Central memory CD4-positive, alpha-beta T cell (primary cell): ENCODE measurements around the gene OR52N2.

Experiments used
- DNase-seq: peaks from one replicate; pipeline ENCODE4 v3.0.0; 2022
- total RNA-seq, 3 experiments: gene quantifications; one replicate each; lab custom pipeline; 2026; lab: John Stamatoyannopoulos, UW

Gene OR52N2
- total RNA-seq, result 0 reads per million in 3 experiments

GRCh38 chr11:5808500-5809121, at the start of gene OR52N2:
TSS of gene OR52N2 (plus strand) at chr11:5808924. CDS start at chr11:5820336, 11,412 bp downstream.
- DNase-seq, result peak; percentile 53

DNA sequence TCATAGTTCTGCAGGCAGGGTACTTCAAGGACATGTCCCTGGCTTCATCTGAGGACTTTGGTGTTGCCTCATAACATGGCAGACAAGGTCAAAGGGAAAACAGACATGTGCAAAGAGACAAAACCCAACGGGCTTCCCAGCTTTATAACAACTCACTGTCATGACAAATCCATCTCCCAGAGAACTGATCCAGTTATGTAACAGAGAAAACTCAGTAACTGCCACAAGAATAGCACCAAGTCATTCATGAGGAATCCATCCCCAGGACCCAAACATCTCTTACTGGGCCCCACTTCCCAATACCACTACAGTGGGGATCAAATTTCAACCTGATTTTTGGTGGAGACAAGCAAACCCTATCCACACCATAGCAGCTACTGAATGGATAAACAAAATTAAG, 41.7 kb upstream of the OR52N2 start:
- DNase-seq, result no peak

DNA sequence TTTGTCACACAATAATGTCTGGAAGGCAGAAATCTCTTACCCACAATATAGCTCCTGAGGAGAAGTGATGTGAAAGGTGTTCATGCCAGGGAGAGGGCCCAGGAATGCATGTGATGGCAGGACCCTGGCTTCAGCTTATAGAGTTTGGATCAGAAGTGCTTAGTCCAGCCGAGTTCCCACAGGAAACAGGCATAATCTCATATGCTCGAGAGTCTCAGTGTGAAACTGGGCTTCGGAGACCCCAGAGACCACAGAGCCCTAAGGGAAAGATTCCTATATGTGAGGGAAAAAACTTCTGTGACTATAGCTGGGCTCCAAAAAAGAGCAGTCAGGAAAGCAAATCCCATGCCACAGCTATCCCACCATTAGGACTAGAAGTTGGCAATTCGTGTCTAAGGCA, 25.5 kb upstream of the OR52N2 start, which contains the start of gene OR52N5:
TSS of gene OR52N5 (minus strand) at position 101 of the 400 bp plus-strand sequence. CDS start 4,721 bp downstream, outside the sequence.
- DNase-seq, result no peak

DNA sequence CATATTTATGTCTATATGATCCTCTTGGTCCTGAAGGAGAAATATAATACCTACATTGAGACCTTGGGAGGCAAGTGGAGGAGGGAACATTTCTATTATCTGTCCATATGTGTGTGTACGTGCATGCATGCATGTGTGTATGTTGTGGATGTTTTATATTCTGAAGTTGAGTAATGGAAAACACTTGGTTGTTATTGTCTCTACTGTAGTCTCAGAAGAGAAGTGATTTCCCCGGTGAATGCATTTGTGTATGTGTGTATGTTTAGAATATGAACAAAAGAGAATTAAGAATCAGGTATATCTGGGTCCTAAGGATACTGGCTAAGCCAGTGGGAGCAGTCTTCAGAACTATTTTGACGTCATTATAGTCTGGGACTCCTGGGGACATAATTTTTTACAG, 17.6 kb upstream of the OR52N2 start, which contains the start of gene OR52N1:
TSS of gene OR52N1 (minus strand) at position 101 of the 400 bp plus-strand sequence. CDS start 2,449 bp downstream, outside the sequence.
- no peak for DNase-seq

DNA sequence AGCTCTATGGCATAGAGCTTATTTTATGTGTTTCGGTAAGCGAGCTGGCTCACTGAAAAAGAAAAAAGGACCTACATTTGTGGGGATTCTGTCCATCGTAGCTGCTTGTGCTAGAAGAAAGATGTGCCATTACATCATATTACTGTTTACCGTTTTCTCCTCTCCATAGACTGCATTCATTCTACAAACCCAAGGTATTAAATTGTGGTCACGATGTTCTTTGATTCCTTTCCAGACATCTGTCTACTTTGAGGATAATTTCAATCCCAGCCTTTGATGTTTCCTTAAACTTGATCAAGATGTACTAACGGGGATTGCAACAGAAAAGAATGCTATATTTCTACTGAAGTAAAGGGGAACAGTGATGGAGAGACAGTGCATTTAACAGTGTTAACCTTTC, 12.2 kb upstream of the OR52N2 start:
- DNase-seq, result no peak

- DNase-seq, result no peak
Observed at GRCh38 chr11:5803982-5804381, 4.7 kb upstream of the OR52N2 start.

GRCh38 chr11:5807580-5807979, 1.1 kb upstream of the OR52N2 start:
- DNase-seq, result no peak

DNA sequence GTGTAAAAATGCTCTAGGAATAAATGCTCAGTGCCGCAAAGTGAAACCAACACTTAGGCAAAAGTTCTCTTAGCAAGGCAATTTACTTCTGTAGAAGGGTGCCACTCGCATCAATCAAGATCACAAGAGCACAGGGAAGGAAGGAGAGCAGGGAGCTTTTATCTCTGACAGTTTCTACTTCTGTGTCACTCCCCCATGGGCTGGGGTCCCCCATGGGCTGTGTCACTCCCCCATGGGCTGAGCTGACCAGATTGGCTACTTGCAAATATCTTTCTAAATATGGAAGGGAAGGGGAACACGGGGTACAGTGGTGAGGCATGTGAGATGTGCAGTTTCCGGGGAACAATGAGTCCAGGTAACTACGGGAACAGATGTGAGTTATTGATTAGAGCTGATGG, 397 bp downstream of the OR52N2 start:
- no peak for DNase-seq

GRCh38 chr11:5809905-5810795, 1.4 kb downstream of the OR52N2 start:
- no peak for DNase-seq

GRCh38 chr11:5815534-5815933, 6.8 kb downstream of the OR52N2 start:
- DNase-seq, result no peak

- DNase-seq, result no peak
Observed at GRCh38 chr11:5818245-5818886, 9.6 kb downstream of the OR52N2 start.

DNA sequence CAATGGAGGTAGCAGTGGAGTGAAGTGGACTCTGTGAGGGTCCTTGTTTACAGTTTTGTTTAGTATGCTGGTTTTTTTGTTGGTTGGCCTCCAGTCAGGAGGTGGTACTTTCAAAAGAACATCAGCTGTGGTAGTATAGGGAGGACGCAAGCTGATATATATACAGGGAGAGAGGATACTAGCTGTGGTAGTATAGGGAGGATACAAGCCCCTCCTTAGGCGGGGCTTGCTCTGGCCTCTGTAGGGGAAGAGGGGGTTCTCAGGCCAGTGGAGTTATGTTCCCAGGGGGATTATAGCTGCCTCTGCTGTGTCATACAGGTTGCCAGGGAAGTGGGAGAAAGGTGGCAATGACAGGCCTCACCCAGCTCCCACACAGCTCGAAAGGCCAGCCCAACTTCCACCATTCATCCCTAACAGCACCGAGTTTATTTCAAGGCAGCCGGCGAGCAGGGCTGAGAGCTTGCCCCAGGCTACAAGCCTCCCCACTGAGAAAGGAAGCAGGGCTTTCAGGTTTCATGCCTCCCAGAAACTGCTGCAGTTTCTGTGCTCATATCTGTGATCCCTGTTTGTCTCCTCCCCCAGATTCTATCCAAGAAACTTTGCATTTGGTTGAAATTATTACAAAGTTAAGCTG, 22.6 kb downstream of the OR52N2 start:
- DNase-seq, result no peak

- DNase-seq, result no peak
Observed at GRCh38 chr11:5833446-5833845, 24.7 kb downstream of the OR52N2 start.

- no peak for DNase-seq
Observed at GRCh38 chr11:5837695-5838094, 29.0 kb downstream of the OR52N2 start.

- no peak for DNase-seq
Observed at GRCh38 chr11:5841797-5842196, 33.1 kb downstream of the OR52N2 start, which contains the start of gene OR52E6. TSS of gene OR52E6 (minus strand) at chr11:5841897. CDS start at chr11:5841897, 0 bp downstream.

GRCh38 chr11:5846701-5847100, 38.0 kb downstream of the OR52N2 start:
- no peak for DNase-seq

DNA sequence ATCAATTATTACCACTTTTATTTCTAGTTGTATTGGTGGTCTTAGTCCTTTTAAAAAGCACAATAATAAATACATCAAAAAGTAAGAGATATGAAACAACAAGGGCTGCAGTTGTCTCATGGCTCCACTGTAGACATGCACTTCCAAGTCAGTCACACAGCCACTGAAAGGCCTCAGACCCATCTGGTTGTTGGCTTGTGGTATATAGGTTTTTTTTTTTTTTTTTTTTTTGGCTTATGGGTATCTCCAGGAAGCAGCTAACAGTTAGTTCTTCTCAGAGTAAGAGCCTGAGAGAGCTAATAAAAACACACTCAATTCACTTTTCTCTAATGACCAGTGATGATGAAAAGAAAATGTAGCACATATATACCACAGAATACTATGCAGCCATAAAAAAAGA, 39.0 kb downstream of the OR52N2 start:
- DNase-seq, result no peak

DNA sequence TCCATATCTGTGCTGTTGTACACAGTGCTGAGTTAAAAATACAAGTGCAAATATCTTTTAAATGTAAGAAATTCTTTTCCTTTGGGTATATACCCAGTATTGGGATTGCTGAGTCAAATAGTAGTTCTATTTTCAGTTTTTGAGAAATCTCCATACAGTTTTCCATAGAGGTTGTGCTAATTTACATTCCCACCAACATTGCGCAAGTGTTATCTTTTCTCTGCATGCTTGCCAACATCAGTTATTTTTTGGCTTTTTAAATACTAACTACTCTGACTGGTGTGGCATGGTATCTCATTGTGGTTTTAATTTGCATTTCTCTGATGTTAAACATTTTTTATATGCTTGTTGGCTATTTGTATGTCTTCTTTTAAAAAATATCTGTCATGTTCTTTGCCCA, 42.3 kb downstream of the OR52N2 start:
- DNase-seq, result no peak

GRCh38 chr11:5857590-5857989, 48.9 kb downstream of the OR52N2 start, which contains the start of gene OR52E8:
TSS of gene OR52E8 (minus strand) at chr11:5857690. CDS start at chr11:5857690, 0 bp downstream.
- DNase-seq, result no peak

GRCh38 chr11:5865826-5866225, 57.1 kb downstream of the OR52N2 start:
- DNase-seq, result no peak
